CD1c-positive myeloid dendritic cell (primary cell): Measurements from ENCODE around the gene KRT85.
"Not testable (repeated sequence)": the region's sequence is repeated elsewhere in the genome, so short reads cannot be mapped to it uniquely, and the experiment has no call there.

Experiments
- DNase-seq: peaks from one replicate; pipeline ENCODE4 v3.0.0-alpha.2; 2016; ENCODE audit errors: extremely low spot score

Gene KRT85

DNA sequence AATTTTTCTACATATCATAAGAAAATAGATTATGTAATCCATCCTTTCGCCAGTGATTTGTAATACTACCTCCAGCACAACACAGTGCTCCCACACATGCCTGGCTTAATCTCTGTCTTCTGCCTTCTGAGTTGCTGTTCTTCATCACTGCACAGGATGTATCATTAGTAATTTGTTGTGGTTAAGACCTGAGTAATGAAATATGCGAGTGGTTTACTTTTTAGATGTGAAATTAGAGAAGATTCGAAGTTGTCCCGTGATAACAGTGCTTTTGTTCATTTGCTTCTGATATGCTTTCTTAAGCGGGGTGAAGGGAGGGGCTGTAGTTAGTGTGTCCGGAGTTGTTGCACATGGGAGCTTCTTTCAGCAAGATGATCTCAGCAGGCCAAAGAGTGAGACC lies 18.1 kb downstream of the KRT85 start:
- DNase-seq, result no peak

GRCh38 chr12:52347551-52348510 lies 19.4 kb downstream of the KRT85 start:
- DNase-seq, result no peak

- no peak for DNase-seq
These were observed 20.3 kb downstream of the KRT85 start for GRCh38 chr12:52347016-52347415.

DNA sequence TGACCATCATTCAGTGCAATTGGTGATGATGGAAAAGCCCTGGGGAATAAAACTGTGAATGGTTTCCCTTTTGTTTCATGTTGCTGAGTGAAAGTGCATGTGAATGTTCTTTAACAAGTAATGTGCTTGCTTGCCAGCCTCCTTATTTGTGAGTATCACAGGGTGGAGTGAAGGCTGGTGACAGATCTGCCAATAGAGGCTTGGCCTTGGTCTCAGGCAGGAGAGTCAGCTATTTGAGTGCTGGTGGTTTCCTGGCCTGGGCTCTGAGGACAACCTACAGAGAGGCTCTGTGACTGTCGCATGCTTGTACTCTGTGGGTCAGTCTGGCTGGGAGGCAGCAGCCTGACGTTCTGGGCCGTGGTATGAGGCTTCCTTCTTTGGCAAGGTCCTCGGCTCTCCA lies 20.7 kb downstream of the KRT85 start:
- DNase-seq, result no peak

DNA sequence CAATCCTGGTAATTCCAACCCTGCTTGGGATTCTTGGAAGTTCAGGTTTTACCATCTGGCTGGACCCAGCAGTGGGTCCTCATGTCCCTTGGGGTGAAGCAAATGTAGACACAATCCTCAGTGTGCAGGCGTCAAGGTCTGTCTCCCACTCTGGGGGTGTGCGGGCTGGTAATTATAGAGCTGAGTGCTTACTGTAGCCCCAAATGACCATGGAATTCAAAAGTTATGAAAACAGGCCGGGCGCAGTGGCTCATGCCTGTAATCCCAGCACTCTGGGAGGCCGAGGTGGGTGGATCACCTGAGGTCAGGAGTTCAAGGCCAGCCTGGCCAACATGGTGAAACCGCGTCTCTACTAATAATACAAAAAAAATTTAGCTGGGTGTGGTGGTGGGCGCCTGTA lies 22.2 kb downstream of the KRT85 start:
- not testable (repeated sequence) for DNase-seq

DNA sequence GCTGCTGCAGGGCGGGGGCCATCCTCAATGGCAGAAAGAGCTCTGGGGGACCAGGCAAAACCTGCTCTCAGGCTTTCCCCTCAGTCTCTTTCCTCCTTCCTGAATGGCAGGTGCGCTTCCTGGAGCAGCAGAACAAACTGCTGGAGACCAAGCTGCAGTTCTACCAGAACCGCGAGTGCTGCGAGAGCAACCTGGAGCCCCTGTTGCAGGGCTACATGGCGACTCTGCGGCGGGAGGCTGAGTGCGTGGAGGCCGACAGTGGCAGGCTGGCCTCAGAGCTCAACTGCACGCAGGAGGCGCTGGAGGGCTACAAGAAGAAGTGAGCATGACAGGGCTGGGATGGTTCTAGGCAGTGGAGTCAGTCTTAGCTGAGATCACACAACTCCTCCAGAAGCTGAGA lies 23.2 kb downstream of the KRT85 start:
- no peak for DNase-seq

DNA sequence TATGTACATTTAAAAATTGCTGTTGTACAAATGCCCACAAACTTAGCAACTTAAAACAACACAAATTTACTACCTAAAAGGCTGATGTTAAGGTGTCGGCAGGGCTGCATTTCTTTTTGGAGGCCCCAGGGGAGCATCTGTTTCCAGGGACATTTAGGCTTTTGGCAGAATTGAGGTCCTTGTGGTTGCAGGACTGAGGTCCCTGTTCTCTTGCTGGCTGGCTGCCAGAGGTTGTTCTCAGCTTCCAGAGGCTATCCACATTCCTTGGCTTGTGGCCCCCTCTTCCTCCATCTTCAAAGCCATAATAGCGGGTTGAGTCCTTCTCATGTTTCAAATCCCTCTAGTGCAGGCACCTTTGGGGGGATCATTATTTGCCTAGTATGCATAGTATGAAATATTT lies 23.7 kb downstream of the KRT85 start:
- no peak for DNase-seq

DNA sequence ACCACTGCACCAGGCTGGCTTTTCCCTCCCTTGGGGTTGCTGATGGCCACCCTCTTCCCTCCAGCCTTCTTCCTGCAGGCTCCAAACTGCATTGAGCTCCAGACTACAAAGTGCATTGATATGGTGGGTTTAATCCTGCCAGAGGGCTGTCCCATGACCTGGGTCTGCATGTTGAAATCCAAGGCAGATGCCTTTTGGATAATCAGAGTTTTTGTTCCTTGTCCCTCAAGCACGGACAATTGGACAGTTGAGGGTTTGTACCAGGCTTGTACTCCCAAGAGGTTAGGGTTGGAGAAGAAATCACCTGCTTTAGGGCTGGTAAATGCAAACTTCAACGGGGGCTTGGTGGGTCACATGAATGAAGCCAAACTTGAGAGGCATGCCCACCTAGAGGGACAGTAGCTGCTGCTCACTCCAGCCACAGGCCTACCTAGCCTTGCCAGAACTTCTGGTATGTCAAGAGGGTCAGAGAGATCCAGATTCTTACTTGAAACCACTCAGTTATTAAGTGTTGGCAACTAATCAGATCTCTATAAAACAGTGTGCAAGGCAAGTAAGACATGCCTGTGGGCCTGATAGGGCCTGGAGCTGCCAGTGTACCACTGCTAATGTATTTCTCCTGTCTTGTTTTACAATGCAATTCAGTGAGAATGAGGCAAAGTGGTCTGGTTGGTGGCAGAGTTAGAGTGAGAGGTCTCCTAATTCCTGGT lies 24.3 kb downstream of the KRT85 start:
- DNase-seq, result no peak

GRCh38 chr12:52341066-52341580 lies 26.2 kb downstream of the KRT85 start:
- DNase-seq, result no peak

DNA sequence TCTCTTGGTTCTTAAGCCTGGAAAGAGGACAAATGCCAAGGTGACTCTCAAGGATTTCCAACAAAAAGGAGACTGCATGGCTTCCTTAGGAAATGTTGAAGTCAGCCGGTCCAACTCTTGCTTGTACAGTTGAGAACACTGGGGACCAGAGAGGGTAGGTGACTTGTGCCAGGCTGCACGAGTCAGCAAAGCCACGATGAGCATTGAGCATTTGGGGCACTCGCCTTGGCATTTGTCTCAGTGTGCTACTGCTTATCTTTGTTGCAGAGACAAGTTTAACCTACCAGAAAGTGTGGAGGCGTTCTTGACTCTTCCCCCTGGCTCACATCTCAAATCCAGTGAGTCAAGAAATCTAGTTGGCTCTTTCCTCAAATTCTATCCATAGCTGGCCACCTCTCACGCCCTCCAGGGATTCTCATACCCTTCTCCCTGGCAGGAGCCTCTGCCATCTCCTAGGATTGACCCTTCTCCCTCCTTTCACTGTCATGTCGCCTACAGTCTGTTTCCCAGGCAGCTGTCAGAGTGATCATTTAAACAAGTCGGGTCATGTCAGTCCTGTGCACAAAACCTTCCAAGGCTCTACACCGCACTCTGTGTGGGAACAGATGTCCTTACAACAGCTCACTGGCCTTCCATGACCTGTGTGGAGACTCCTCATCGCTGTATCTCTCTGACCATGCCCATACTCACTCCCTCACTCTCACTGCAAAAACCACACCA lies 28.9 kb downstream of the KRT85 start:
- no peak for DNase-seq

- no peak for DNase-seq
These were observed 30.2 kb downstream of the KRT85 start for GRCh38 chr12:52337054-52337453.

- DNase-seq, result no peak
These were observed 30.6 kb downstream of the KRT85 start for GRCh38 chr12:52336641-52337040.

DNA sequence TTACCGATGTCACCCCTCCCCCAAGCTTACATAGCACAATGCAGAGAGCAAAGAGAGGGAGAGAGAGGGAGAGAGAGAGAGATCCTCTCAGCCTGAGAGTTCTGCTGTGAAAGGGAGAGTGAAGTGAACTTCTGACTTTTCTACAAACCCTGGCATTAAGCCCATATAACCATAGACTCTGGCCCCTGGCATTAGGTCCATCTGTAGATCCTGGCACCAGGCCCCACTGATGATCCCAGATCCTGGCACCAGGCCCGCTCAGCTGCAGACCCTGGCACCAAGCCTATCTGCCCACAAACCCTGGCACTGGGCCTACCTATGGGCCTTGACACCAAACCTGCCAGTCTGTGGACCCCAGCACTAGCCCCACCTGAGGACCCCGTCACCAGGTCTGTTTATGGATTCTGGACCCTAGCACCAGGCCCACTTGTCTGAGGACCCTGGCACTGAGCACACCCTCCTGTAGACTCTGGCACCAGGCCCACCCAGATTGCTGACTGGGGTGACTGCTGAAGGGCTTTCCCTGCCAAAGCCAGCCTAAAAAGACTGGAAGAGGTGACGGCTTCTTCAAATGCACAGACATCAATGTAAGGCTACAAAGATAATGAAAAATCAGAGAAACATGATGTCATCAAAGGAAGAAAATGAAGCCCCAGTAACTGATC lies 31.6 kb downstream of the KRT85 start:
- DNase-seq, result no peak

GRCh38 chr12:52334185-52334584 lies 33.1 kb downstream of the KRT85 start:
- DNase-seq, result no peak

DNA sequence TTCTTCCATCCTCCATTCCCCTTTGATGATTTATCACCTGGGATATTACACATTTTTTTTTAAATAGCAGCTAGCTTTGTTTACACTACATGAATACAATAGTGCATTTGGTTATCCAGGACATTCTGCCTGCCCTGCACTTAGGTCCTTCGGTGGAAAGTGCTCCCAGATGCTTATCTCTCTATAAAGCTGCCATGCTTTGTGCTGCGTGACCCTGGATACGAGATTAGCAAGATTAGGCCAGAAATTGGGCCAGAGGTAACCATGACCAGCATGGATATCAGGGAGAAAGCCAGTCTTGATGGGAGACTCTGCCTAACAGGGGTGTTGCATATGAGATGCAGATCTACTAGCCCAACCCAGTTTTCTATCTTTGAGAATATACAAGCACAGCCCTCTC lies 34.0 kb downstream of the KRT85 start:
- DNase-seq, result no peak

- DNase-seq, result no peak
These were observed 34.9 kb downstream of the KRT85 start for GRCh38 chr12:52332381-52332780.

DNA sequence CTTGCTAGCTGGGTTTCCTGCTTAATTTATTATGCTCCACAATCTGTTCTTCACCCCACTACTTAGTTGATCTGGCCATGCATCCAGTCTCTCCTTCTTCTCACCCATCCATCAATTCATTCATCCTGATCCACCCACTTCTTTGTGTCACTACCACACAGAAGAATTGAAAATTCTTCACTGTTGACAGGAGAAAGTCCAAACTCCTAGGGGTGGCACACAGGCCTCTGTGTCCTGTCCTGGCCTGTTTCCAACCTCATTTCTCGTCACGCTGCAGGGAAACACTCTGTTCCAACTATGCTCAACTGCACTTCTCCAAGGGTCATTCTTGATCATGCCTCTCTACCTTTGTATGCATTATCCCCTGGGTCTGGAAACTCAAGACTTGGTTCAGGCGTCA lies 35.4 kb downstream of the KRT85 start:
- no peak for DNase-seq

GRCh38 chr12:52331039-52331438 lies 36.2 kb downstream of the KRT85 start:
- no peak for DNase-seq

- no peak for DNase-seq
These were observed 39.3 kb downstream of the KRT85 start for GRCh38 chr12:52327830-52328500.

- peak; percentile 87 for DNase-seq
These were observed 40.0 kb downstream of the KRT85 start for GRCh38 chr12:52327052-52327829.

- DNase-seq, result no peak
These were observed 43.2 kb downstream of the KRT85 start for GRCh38 chr12:52324153-52324444.
